ENCODE results near the gene CNKSR3.

Gene CNKSR3

DNA sequence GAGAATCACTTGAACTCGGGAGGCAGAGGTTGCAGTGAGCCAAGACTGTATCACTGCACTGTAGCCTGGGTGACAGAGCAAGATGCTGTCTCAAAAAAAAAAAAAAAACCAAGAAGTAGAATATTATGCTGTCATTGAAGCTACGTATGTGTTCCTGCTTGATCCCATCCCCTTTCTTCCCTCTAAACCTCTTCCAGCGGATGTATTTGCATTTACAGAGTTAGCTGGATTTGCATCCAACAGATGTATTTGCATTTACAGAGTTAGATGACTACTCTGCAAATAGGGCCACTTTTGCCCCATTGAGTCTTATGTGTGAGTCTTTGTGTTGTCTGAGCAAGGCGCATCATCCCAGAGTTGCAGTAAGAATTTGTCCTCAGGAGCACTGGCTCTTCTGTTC lies 128.9 kb downstream of the CNKSR3 start:
- no peak for DNase-seq (ENCODE audit: low read depth)
- H3K4me3 ChIP-seq (ENCODE audit: low read length): no peak overlapping the region
- TF ChIP-seq, protein P1, sequence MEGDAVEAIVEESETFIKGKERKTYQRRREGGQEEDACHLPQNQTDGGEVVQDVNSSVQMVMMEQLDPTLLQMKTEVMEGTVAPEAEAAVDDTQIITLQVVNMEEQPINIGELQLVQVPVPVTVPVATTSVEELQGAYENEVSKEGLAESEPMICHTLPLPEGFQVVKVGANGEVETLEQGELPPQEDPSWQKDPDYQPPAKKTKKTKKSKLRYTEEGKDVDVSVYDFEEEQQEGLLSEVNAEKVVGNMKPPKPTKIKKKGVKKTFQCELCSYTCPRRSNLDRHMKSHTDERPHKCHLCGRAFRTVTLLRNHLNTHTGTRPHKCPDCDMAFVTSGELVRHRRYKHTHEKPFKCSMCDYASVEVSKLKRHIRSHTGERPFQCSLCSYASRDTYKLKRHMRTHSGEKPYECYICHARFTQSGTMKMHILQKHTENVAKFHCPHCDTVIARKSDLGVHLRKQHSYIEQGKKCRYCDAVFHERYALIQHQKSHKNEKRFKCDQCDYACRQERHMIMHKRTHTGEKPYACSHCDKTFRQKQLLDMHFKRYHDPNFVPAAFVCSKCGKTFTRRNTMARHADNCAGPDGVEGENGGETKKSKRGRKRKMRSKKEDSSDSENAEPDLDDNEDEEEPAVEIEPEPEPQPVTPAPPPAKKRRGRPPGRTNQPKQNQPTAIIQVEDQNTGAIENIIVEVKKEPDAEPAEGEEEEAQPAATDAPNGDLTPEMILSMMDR (IDR thresholded peaks at IDR 0.05; ENCODE audit: insufficient read depth, low read depth, low read length, missing control alignments): no peak

- TF ChIP-seq, protein P1 (IDR thresholded peaks at IDR 0.05; ENCODE audit: insufficient read depth, low read depth, low read length, missing control alignments): no peak
- no peak for DNase-seq (ENCODE audit: low read depth)
- H3K4me3 ChIP-seq (ENCODE audit: low read length): no peak overlapping the region
Observed at GRCh38 chr6:154380741-154381140, 129.7 kb downstream of the CNKSR3 start.

DNA sequence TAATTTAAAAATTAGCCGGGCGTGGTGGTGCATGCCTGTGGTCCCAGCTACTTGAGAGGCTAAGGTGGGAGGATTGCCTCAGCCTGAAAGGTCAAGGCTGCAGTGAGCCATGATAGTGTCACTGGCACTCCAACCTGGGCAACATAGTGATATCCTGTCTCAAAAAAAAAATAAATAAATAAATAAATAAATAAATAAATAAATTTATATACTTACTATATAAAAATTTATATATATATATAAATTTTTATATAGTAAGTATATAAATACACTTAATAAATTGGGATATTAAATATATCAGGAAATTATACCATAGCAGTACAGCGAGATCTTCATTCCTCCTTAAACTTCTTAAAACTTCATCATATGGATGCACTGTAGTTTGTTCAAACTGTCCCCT lies 130.9 kb downstream of the CNKSR3 start:
- DNase-seq (ENCODE audit: low read depth): no peak
- TF ChIP-seq, protein P1 (IDR thresholded peaks at IDR 0.05; ENCODE audit: insufficient read depth, low read depth, low read length, missing control alignments): no peak

GRCh38 chr6:154378518-154378917 lies 132.0 kb downstream of the CNKSR3 start:
- no peak for DNase-seq (ENCODE audit: low read depth)
- no peak overlapping the region for H3K4me3 ChIP-seq (ENCODE audit: low read length)
- TF ChIP-seq, protein P1 (IDR thresholded peaks at IDR 0.05; ENCODE audit: insufficient read depth, low read depth, low read length, missing control alignments): no peak

More for the DNA sequence above, 130.9 kb downstream of the CNKSR3 start:
- no peak overlapping the region for H3K4me3 ChIP-seq (ENCODE audit: low read length)

GRCh38 chr6:154377726-154378125 lies 132.8 kb downstream of the CNKSR3 start:
- no peak for DNase-seq (ENCODE audit: low read depth)
- TF ChIP-seq, protein P1 (IDR thresholded peaks at IDR 0.05; ENCODE audit: insufficient read depth, low read depth, low read length, missing control alignments): no peak
- H3K4me3 ChIP-seq (ENCODE audit: low read length): no peak overlapping the region

DNA sequence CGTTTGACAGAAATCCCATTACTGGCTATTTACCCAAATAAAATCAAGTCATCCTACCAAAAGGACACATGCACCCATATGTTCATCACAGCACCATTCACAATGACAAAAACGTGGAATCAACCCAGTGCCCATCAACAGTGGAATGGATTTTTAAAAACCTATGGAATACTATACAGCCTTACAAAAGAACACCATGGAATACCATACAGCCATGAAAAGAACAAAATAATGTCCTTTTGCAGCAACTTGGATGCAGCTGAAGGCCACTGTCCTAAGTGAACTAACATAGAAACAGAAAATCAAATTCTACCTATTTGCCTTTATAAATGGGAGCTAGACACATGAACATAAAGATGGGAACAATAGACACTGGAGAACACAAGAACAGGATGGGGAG lies 136.5 kb downstream of the CNKSR3 start:
- TF ChIP-seq, protein P1 (IDR thresholded peaks at IDR 0.05; ENCODE audit: insufficient read depth, low read depth, low read length, missing control alignments): no peak
- DNase-seq (ENCODE audit: low read depth): no peak

GRCh38 chr6:154371281-154371680 lies 139.2 kb downstream of the CNKSR3 start:
- DNase-seq (ENCODE audit: low read depth): no peak
- TF ChIP-seq, protein P1 (IDR thresholded peaks at IDR 0.05; ENCODE audit: insufficient read depth, low read depth, low read length, missing control alignments): no peak
- H3K4me3 ChIP-seq (ENCODE audit: low read length): no peak overlapping the region

More for the DNA sequence above, 136.5 kb downstream of the CNKSR3 start:
- H3K4me3 ChIP-seq (ENCODE audit: low read length): no peak overlapping the region

All from epithelial cell of esophagus (primary cell).